ENCODE data around the gene ATOH8. TPM values are rescaled to one million over a fixed set of nuclear protein-coding genes. Genes with fewer than 3 reads are reported as not detected.

Gene ATOH8
- total RNA-seq, 2 experiments from 2014 or later: 0.11 to 0.13 TPM

DNA sequence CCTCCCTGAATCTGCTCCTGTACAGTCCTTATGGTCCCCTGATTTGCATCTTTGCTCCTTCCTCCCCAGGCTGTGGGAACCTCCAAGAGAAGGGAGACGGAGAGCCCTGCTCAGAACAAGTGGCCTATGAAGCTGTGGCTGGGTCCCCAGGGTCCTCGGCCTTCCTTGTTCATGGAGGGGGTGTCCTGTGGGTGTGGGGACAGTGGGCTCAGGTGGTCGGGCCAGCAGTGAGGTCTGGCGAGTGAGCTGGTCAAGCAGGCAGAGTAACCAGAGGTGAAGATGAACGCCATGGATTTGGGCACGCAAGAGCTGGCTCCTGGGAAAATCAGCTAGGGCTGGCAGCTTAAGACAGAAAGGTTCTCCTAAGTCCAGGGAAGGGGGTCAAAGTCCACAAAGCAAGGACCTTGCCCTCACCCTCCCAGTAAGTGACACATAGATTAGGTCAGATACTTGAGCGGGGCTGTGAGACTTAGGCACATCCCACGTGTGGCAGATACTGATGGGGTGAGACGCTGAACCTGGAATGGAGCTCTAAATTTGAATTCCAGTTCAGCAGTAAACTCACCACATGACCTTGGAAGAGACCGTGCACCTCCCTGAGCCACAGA is 34.8 kb upstream of the ATOH8 start:
- DNase-seq: no peak
- Mint-ChIP-seq H3K4me3 (no peak overlapping the region), H3K27ac (no peak overlapping the region), H3K9me3 (ENCODE audit: insufficient read depth) (no peaks in the 10 kb centered on the region), H3K27me3 (ENCODE audit: low read depth) (peaks cover 4% of the 10 kb centered on the region), H3K4me1 (ENCODE audit: low read depth) (peaks cover 28% of the 10 kb centered on the region), H3K36me3 (ENCODE audit: low read depth) (no peaks in the 10 kb centered on the region)
- no peak for ATAC-seq
- ChIA-PET POLR2A (interaction anchor here (0.6 to 1.1 kb wide), 2 partner anchors 75 to 95 kb away, joined by 3 to 5 read pairs; no protein-coding TSS in a partner anchor), CTCF (interaction anchor here (0.7 to 7.2 kb wide), 6 partner anchors 10 to 171 kb away, joined by 3 to 57 read pairs (median 8); no protein-coding TSS in a partner anchor)

DNA sequence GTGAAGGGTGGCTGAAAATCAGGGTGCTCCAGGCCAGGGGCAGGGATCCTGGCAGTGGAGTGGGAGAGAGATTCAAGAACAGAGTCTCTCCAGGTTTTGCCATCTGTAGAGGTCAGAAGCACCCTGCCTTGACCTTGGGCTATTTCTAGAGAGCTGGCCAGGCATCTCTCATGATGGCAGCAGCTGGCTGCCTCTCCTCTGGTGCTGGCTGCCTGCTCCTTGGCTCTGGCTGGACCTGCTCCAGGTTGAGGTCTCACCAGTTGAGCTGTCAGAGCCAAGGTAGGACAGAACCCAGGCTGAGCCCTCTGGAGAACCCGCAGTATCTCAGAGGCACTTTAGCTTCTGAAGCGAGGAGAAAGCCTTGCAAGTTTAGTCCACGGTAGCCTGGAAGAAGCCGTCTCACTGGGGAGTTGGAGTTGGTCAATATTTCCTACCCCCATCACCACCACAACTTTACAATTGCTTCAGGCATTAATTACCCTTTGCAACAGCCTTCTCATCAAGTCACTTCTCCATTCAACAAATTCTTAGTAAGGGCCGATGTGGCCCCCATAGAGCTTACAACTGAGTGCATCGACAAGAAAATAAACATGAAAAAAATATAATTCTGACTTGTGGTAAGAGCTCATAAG is 34.1 kb upstream of the ATOH8 start:
- Mint-ChIP-seq H3K4me3 (no peak overlapping the region), H3K36me3 (ENCODE audit: low read depth) (no peaks in the 10 kb centered on the region), H3K4me1 (ENCODE audit: low read depth) (peaks cover 20% of the 10 kb centered on the region), H3K27me3 (ENCODE audit: low read depth) (peaks cover 7% of the 10 kb centered on the region), H3K9me3 (ENCODE audit: insufficient read depth) (no peaks in the 10 kb centered on the region), H3K27ac (no peak overlapping the region)
- POLR2A ChIA-PET: interaction anchor here (0.6 to 1.1 kb wide), 2 partner anchors 76 to 94 kb away, joined by 3 to 5 read pairs; no protein-coding TSS in a partner anchor
- ATAC-seq: no peak
- CTCF ChIA-PET: interaction anchor here (1.1 to 7.2 kb wide), 8 partner anchors 9 to 170 kb away, joined by 3 to 57 read pairs (median 4); no protein-coding TSS in a partner anchor
- no peak for DNase-seq

DNA sequence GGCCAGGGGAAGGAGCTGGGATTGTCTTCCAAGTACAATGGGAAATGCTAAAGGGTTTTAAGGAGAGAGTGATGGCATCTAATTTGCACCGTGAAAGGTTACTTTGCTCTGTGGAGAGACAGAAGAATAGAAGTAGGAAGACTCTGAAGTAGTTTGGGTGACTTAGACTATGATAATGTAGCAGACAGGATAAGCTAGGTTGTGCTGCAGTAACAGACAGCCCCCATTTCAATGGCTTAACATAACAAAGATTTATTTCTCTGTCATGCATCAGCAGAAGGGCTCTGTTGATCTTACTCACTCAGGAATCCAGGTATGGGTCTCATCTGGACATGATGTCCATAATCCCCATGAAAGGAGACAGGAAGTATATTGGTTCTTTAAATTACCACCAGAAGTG is 33.3 kb upstream of the ATOH8 start:
- no peaks in the 10 kb centered on the region for H3K36me3 Mint-ChIP-seq (ENCODE audit: low read depth)
- no peak overlapping the region for H3K4me3 Mint-ChIP-seq
- no peak overlapping the region for H3K27ac Mint-ChIP-seq
- ChIA-PET CTCF (interaction anchor here (1.1 to 7.2 kb wide), 8 partner anchors 9 to 169 kb away, joined by 3 to 57 read pairs (median 4); no protein-coding TSS in a partner anchor), POLR2A (no interaction called here)
- peaks cover 14% of the 10 kb centered on the region for H3K27me3 Mint-ChIP-seq (ENCODE audit: low read depth)
- DNase-seq (no peak), ATAC-seq (no peak)
- H3K4me1 Mint-ChIP-seq (ENCODE audit: low read depth): peaks cover 12% of the 10 kb centered on the region
- no peaks in the 10 kb centered on the region for H3K9me3 Mint-ChIP-seq (ENCODE audit: insufficient read depth)

DNA sequence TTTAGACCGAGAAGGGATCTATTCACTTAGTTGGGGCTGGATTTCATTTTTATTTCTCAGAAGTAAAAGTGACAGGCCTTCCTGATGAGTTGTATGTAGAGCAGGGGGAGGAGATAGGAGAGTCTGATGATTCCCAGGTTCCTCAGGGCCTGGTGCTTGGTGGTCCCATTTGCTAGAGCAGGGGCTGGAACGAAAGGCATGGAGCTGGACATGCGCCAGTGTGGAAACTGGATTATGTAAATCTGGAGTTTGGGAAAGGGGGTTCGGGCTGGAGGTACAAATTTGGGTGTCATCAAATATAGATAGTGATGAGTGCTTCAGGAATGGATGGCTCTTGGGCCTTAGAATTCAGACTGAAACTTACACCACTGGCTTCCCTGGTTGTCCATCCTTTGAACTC is 32.1 kb upstream of the ATOH8 start:
- peaks cover 15% of the 10 kb centered on the region for H3K27me3 Mint-ChIP-seq (ENCODE audit: low read depth)
- H3K4me1 Mint-ChIP-seq (ENCODE audit: low read depth): peaks cover 1% of the 10 kb centered on the region
- ChIA-PET POLR2A (no interaction called here), CTCF (interaction anchor here (1.1 to 7.2 kb wide), 3 partner anchors 16 to 91 kb away, joined by 3 to 57 read pairs (median 6); no protein-coding TSS in a partner anchor)
- no peak overlapping the region for H3K27ac Mint-ChIP-seq
- no peaks in the 10 kb centered on the region for H3K9me3 Mint-ChIP-seq (ENCODE audit: insufficient read depth)
- ATAC-seq (no peak), DNase-seq (no peak)
- no peak overlapping the region for H3K4me3 Mint-ChIP-seq
- H3K36me3 Mint-ChIP-seq (ENCODE audit: low read depth): no peaks in the 10 kb centered on the region

DNA sequence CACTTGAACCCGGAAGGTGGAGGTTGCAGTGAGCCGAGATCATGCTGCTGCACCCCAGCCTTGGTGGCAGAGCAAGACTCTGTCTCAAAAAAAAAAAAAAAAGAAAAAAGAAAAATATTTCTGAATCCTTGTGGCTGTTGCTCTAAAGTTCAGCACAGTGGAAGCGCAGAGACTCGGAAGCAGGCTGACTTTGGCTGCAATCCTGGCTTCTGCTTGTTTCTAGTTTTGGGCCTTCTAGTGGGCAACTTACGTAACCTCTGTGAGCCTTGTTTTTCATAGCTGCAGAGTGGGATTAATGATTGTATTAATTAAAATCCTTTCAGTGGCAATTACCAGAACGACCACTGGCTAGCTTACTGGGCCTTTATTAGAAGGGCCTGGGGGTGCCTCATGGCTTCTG is 31.3 kb upstream of the ATOH8 start:
- ATAC-seq (no peak), DNase-seq (no peak)
- POLR2A ChIA-PET: no interaction called here
- H3K36me3 Mint-ChIP-seq (ENCODE audit: low read depth): no peaks in the 10 kb centered on the region
- H3K27me3 Mint-ChIP-seq (ENCODE audit: low read depth): peaks cover 13% of the 10 kb centered on the region
- CTCF ChIA-PET: interaction anchor here (1.0 to 1.4 kb wide), 4 partner anchors 42 to 92 kb away, joined by 3 to 6 read pairs (median 4); no protein-coding TSS in a partner anchor
- H3K4me1 Mint-ChIP-seq (ENCODE audit: low read depth): no peaks in the 10 kb centered on the region
- H3K27ac Mint-ChIP-seq: no peak overlapping the region
- no peak overlapping the region for H3K4me3 Mint-ChIP-seq
- no peaks in the 10 kb centered on the region for H3K9me3 Mint-ChIP-seq (ENCODE audit: insufficient read depth)

DNA sequence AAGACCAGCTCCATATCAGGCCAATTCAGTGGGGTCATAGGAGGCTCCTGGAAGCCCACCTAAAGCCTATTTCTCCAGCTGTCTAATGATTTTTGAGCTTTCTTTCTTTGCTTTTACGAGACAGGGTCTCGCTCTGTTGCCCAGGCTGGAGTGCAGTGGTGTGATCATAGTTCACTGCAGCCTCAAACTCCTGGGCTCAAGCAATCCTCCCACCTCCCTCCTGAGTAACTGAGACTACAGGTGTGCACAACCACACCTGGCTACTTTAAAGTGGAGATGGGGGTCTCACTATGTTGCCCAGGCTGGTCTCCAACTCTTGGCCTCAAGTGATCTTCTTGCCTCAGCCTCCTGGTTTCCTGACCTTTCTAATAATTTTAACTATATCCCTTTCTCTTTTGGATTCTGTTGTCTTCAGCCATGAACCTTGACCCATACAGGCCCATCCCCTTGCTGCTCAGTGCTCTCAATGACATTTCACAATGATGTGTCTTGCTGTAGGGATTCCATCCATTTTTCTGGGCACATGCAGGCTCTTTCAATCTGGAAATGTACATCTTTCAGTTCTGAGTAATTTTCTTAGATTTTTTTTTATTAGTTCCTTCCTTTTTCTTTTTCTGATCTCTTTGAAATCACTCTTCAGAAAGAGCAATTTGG is 30.0 kb upstream of the ATOH8 start:
- Mint-ChIP-seq H3K27ac (no peak overlapping the region), H3K36me3 (ENCODE audit: low read depth) (no peaks in the 10 kb centered on the region), H3K4me1 (ENCODE audit: low read depth) (no peaks in the 10 kb centered on the region), H3K27me3 (ENCODE audit: low read depth) (peaks cover 19% of the 10 kb centered on the region), H3K9me3 (ENCODE audit: insufficient read depth) (no peaks in the 10 kb centered on the region), H3K4me3 (no peak overlapping the region)
- ChIA-PET CTCF (interaction anchor here (0.8 to 2.2 kb wide), 11 partner anchors 11 to 90 kb away, joined by 3 to 12 read pairs (median 4); no protein-coding TSS in a partner anchor), POLR2A (no interaction called here)
- ATAC-seq (no peak), DNase-seq (no peak)

DNA sequence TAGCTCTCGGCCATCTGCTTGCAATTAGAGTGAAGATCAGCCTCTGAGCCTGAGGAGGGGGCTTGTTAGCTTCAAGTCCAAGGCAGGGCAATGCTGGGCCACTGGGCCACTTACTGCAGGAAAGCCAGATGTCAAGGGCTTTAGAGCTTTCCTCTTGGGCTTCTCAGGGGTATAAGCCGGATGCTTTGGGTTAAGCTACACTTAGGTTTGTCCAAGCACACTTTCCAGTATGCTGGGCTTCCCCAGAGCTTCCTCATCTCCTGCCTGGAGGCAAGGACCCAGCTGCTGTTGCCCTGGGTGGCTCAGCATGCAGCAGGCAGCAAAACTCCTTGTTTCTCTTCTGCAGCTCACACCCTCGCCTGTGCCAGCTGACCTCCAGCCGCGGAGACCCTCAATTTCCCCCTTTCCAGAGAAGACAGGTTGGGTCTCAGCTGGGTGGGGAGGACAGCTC is 29.0 kb upstream of the ATOH8 start:
- Mint-ChIP-seq H3K9me3 (ENCODE audit: insufficient read depth) (no peaks in the 10 kb centered on the region), H3K27ac (no peak overlapping the region), H3K4me1 (ENCODE audit: low read depth) (peaks cover 8% of the 10 kb centered on the region), H3K36me3 (ENCODE audit: low read depth) (no peaks in the 10 kb centered on the region), H3K4me3 (no peak overlapping the region), H3K27me3 (ENCODE audit: low read depth) (peaks cover 24% of the 10 kb centered on the region)
- ATAC-seq (no peak), DNase-seq (no peak)
- CTCF ChIA-PET: interaction anchor here (0.7 to 2.2 kb wide), 12 partner anchors 10 to 355 kb away, joined by 3 to 12 read pairs (median 4); no protein-coding TSS in a partner anchor
- POLR2A ChIA-PET: interaction anchor here (0.6 kb wide), 1 partner anchor 81 kb away, joined by 3 read pairs; no protein-coding TSS in a partner anchor

DNA sequence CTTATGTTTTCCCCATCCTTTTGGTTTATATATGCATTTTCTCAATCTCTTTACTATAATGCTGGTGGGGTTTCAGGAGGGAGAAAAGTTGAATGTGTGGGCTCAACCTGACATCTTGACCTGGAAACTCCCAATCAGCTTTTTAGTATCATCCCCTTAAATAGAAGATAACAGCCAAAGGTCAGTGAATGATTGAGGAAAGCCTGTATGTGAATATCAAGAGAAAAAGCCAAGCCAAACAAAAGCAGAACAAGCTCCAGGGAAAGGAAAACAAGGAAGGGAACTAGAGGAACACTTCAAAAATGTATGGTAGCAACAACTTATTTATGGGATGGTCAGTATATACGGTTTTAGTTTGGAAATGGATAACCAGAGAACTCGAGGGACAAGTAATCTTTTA is 28.3 kb upstream of the ATOH8 start:
- ATAC-seq (no peak), DNase-seq (no peak)
- Mint-ChIP-seq H3K9me3 (ENCODE audit: insufficient read depth) (no peaks in the 10 kb centered on the region), H3K4me3 (no peak overlapping the region), H3K36me3 (ENCODE audit: low read depth) (no peaks in the 10 kb centered on the region), H3K27me3 (ENCODE audit: low read depth) (peaks cover 25% of the 10 kb centered on the region), H3K4me1 (ENCODE audit: low read depth) (peaks cover 9% of the 10 kb centered on the region), H3K27ac (no peak overlapping the region)
- CTCF ChIA-PET: interaction anchor here (0.7 to 2.2 kb wide), 12 partner anchors 9 to 354 kb away, joined by 3 to 12 read pairs (median 4); no protein-coding TSS in a partner anchor
- POLR2A ChIA-PET: no interaction called here

DNA sequence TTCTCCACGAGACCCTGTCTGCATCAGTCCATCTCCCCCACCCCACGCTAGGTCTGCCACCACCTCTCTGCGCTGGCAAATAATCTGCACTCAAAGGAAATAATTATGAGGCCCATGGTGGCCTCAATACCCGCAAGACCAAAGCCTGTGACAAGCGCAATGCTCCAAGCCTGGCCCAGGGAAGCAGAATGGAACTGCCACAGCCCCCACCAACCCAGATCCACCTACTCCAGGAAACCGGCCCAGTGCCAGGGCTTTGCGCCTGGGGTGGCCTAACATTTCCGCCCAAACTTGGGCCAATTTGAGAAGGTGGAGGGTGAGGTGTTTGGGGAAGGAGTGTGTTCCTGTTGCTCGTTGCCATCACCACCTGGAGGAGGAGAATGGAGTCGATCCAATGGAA is 26.0 kb upstream of the ATOH8 start:
- no peak for DNase-seq
- H3K4me1 Mint-ChIP-seq (ENCODE audit: low read depth): peaks cover 9% of the 10 kb centered on the region
- H3K27ac Mint-ChIP-seq: no peak overlapping the region
- POLR2A ChIA-PET: no interaction called here
- peaks cover 25% of the 10 kb centered on the region for H3K27me3 Mint-ChIP-seq (ENCODE audit: low read depth)
- CTCF ChIA-PET: interaction anchor here (1.1 kb wide), 1 partner anchor 148 kb away, joined by 4 read pairs; no protein-coding TSS in a partner anchor
- no peaks in the 10 kb centered on the region for H3K36me3 Mint-ChIP-seq (ENCODE audit: low read depth)
- ATAC-seq: no peak
- no peaks in the 10 kb centered on the region for H3K9me3 Mint-ChIP-seq (ENCODE audit: insufficient read depth)
- no peak overlapping the region for H3K4me3 Mint-ChIP-seq

DNA sequence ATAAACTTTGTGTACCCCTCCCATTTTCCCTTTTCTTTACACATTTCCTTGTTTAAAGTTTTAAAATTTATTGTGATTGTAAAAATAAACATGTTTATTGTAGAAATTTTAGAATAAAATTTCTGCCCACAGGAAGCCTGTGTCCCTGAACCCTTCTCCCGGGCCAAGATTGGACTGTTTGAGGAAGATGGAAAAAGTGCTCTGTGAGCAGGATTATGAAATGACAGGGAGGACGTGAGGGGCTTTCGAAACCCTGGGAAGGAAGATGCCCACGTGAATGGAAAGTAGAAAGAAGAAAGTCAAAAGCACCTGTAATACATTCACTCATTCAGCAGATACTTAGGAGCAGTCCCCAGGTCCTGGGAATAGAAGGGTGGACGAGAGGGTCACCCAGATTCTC is 25.4 kb upstream of the ATOH8 start:
- Mint-ChIP-seq H3K4me3 (no peak overlapping the region), H3K9me3 (ENCODE audit: insufficient read depth) (no peaks in the 10 kb centered on the region), H3K27me3 (ENCODE audit: low read depth) (peaks cover 25% of the 10 kb centered on the region), H3K4me1 (ENCODE audit: low read depth) (peaks cover 9% of the 10 kb centered on the region), H3K36me3 (ENCODE audit: low read depth) (no peaks in the 10 kb centered on the region), H3K27ac (no peak overlapping the region)
- POLR2A ChIA-PET: no interaction called here
- DNase-seq (no peak), ATAC-seq (no peak)
- CTCF ChIA-PET: interaction anchor here (0.6 to 2.5 kb wide), 47 partner anchors 8 to 407 kb away, joined by 3 to 97 read pairs (median 4); no protein-coding TSS in a partner anchor

DNA sequence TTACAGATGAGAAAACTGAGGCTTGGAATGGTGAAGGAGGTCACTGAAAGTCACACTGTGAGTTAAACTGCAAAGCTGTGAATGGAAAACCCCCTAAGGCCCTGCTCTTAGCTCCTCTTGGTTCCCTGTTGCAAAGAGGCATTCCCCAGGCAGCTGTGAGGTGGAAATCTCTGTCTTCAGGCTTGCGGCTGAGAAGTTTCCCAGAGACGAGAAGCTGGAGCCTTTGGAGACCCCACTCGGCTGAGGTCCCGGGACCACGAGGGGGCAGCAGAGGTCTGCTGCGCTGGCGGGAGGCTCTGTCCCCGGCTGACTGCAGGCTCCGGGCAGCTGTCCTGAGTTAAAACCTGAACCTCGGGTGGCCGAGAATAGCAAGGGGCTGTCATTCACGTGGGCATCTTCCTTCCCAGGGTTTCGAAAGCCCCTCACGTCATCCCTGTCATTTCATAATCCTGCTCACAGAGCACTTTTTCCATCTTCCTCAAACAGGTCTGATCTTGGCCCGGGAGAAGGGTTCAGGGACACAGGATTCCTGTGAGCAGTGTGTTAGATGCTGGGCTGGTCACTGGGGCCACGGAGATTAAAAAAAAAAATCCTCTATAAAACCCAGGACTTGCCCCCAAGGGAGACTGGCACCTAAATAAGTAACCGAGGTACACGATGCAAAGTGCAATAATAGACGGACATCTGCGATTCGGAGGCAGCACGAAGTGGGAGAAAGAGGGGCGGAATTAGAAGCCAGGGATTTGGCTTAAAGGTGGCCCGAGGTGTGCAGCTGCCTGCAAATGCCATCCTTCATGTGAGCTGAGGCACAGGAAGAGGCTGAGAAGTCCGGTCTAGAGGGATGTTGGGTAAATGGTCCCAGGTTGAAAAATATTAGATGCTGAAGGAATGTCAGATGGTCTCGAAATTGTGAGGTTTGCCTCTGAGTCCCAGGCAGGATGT is 24.6 kb upstream of the ATOH8 start:
- H3K4me3 Mint-ChIP-seq: no peak overlapping the region
- ATAC-seq (peak; percentile 93), DNase-seq (peak; percentile 80)
- POLR2A ChIA-PET: no interaction called here
- CTCF ChIA-PET: interaction anchor here (0.6 to 2.5 kb wide), 53 partner anchors 9 to 1075 kb away, joined by 3 to 97 read pairs (median 4); no protein-coding TSS in a partner anchor
- H3K27ac Mint-ChIP-seq: no peak overlapping the region
- no peaks in the 10 kb centered on the region for H3K36me3 Mint-ChIP-seq (ENCODE audit: low read depth)
- H3K27me3 Mint-ChIP-seq (ENCODE audit: low read depth): peaks cover 23% of the 10 kb centered on the region
- H3K9me3 Mint-ChIP-seq (ENCODE audit: insufficient read depth): no peaks in the 10 kb centered on the region
- peaks cover 9% of the 10 kb centered on the region for H3K4me1 Mint-ChIP-seq (ENCODE audit: low read depth)
